Right lobe of liver (tissue), 6 donors: ENCODE data around the gene PARP9. TPM values are rescaled to one million over a fixed set of nuclear protein-coding genes. Genes with fewer than 3 reads are reported as not detected.

Experiments used
- ATAC-seq, 4 donors: fragments of 200-7000 bp; cut with Tn5 transposase; one replicate each; pipeline ENCODE4 v1.9.1; 2020; ENCODE audit warnings: mild to moderate bottlenecking in 4 of 4, moderate library complexity in 4 of 4
- DNase-seq, 3 donors: peaks; one replicate each; pipeline ENCODE4 v3.0.0-alpha.2; 2020
- H3K27ac ChIP-seq, 3 donors: fragments of 200-600 bp; one replicate each; pipeline ENCODE4 v1.8.0; 2022
- H3K27me3 ChIP-seq, 2 donors: fragments of 200-600 bp; one replicate each; pipeline ENCODE4 v1.8.0; 2022
- H3K36me3 ChIP-seq, 4 donors: fragments of 200-600 bp; sonication (generic) in 1 of 4; one replicate each; pipeline versions ENCODE4 v1.5.1 to v1.8.0; 2017 to 2022; ENCODE audit warnings: control low read depth in 1 of 4
- H3K4me1 ChIP-seq, 4 donors: fragments of 200-600 bp; sonication (generic) in 1 of 4; one replicate each; pipeline versions ENCODE4 v1.5.1 to v1.8.0; 2017 to 2022; ENCODE audit warnings: control low read depth in 1 of 4
- H3K4me3 ChIP-seq, 3 donors: fragments of 200-600 bp; one replicate each; pipeline ENCODE4 v1.8.0; 2022
- H3K9me3 ChIP-seq, 4 donors: fragments of 200-600 bp; sonication (generic) in 1 of 4; one replicate each; pipeline versions ENCODE4 v1.5.1 to v1.8.0; 2017 to 2022; ENCODE audit warnings: control low read depth in 1 of 4
- POLR2A ChIP-seq: fragments of 450-650 bp; IDR thresholded peaks from one replicate; pipeline ENCODE4 v1.6.1; 2017; ENCODE audit warnings: antibody characterized with exemption, mild to moderate bottlenecking
- WGBS: methylation state at CpG from one replicate; pipeline ENCODE4 v1.1.6; 2018; ENCODE audit warnings: low coverage, low lambda C conversion rate; ENCODE audit not compliant: insufficient coverage; ENCODE audit errors: missing lambda C conversion rate; 5-methylcytosine and 5-hydroxymethylcytosine counted together
- intact Hi-C, 2 donors: fragments of 100-400 bp; cut with DNase I; formaldehyde crosslinking; loops; one replicate each; pipeline versions ENCODE4 v1.11.2 to v1.14.1; 2022
- small RNA-seq, 2 experiments: library from RNA; depleted of rRNA; stranded (forward); fragments of <200 nt; gene quantifications; one replicate each; pipeline ENCODE3, GENCODE V24; 2016
- total RNA-seq, 6 experiments: library from RNA; depleted of rRNA in 2 of 6; stranded (reverse); fragments of >200 nt in 2 of 6; fragmentation: NEBNext Ultra II Directional in 3 of 6; extraction: Animal tissue kit (Norgen Biotek cat#: 25700) in 3 of 6; gene quantifications; one replicate each; pipeline versions ENCODE4 v1.1.0 to v1.2.4, GENCODE V29; 2016 to 2023
- TF ChIP-seq, protein P1 (sequence below), 4 donors: fragments of 200-600 bp in 3 of 4; fragments of 450-650 bp in 1 of 4; IDR thresholded peaks; one replicate each; pipeline versions ENCODE4 v1.5.1 to v1.8.0; 2016 to 2022; ENCODE audit warnings: antibody characterized with exemption in 4 of 4, mild to moderate bottlenecking in 2 of 4
- donor health status: DM: no; HTN: yes; CAD: no.
- donor health status: DM: no; HTN: no; CAD: no.
- donor health status: DM: no; HTN: no; CAD: no.
- donor health status: DM: no; HTN: yes; CAD: no.
- donor health status: DM: no; HTN: yes; CAD: no.

The PARP9 gene
- total RNA-seq, 6 experiments from 2014 or later = 35.5 to 64.7 (median 42.5) TPM

DNA sequence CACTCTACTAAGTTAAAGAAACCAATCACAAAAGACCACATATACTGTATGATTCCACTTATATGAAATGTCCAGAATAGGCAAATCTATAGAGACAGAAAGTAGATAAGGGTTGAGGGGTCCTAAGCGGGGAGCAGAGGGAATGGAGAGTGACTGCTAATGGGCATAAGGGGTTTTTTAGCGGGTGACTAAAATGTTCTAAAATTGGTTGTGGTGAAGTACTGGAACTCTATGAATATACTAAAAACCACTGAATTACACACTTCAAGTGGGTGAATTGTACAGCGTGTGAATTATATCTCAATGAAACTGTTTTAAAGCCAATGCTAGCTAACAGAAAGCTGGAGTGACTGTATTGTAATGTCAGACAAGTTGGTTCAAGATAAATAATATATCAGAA, 82.7 kb downstream of the PARP9 start:
- H3K4me3 ChIP-seq = no peak overlapping the region
- H3K27me3 ChIP-seq = no peaks in the 10 kb centered on the region
- no peaks in the 10 kb centered on the region for H3K4me1 ChIP-seq
- H3K27ac ChIP-seq = no peak overlapping the region
- TF ChIP-seq, protein P1, sequence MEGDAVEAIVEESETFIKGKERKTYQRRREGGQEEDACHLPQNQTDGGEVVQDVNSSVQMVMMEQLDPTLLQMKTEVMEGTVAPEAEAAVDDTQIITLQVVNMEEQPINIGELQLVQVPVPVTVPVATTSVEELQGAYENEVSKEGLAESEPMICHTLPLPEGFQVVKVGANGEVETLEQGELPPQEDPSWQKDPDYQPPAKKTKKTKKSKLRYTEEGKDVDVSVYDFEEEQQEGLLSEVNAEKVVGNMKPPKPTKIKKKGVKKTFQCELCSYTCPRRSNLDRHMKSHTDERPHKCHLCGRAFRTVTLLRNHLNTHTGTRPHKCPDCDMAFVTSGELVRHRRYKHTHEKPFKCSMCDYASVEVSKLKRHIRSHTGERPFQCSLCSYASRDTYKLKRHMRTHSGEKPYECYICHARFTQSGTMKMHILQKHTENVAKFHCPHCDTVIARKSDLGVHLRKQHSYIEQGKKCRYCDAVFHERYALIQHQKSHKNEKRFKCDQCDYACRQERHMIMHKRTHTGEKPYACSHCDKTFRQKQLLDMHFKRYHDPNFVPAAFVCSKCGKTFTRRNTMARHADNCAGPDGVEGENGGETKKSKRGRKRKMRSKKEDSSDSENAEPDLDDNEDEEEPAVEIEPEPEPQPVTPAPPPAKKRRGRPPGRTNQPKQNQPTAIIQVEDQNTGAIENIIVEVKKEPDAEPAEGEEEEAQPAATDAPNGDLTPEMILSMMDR (IDR thresholded peaks at IDR 0.05) = no peak
- TF ChIP-seq POLR2A = no peak
- ATAC-seq (no peak), DNase-seq (no peak)
- H3K36me3 ChIP-seq = no peaks in the 10 kb centered on the region
- H3K9me3 ChIP-seq = no peaks in the 10 kb centered on the region
- 87% methylated on average over 3 of the region's 3 CpGs for WGBS
- intact Hi-C loops = no loop called here

Small RNAs within 50 kb of the gene (small RNA-seq; reads per million reads assigned to genes)
- gene AC096861.1 = 0 reads per million in 2 experiments

Other genes starting within 250 kb of the PARP9 start
- gene CSTA, start 239.1 kb downstream of the PARP9 start, total RNA-seq = 10 to 100 TPM in 3 of 6 experiments, 1 to 10 TPM in 3; 4.2 to 19.3 (median 8.6) TPM
- gene MIX23, start 181.1 kb downstream of the PARP9 start, total RNA-seq = 10 to 100 TPM; 21.3 to 36.0 (median 27.1) TPM
- gene FAM162A, start 180.1 kb downstream of the PARP9 start, total RNA-seq = 10 to 100 TPM; 26.9 to 57.0 (median 51.5) TPM
- gene WDR5B, start 148.2 kb downstream of the PARP9 start, total RNA-seq = 1 to 10 TPM; 1.4 to 4.0 (median 2.1) TPM
- gene KPNA1, start 49.4 kb downstream of the PARP9 start, total RNA-seq = 10 to 100 TPM; 33.7 to 61.3 (median 51.2) TPM
- gene DTX3L, start within 50 bp of the PARP9 start, total RNA-seq = 10 to 100 TPM; 31.3 to 63.7 (median 38.4) TPM
- 1 to 10 TPM in 4 of 6 experiments, under 1 TPM in 2; 0.37 to 1.5 (median 1.3) TPM for gene PARP15, start 13.3 kb upstream of the PARP9 start, total RNA-seq
- gene PARP14, start 116.5 kb upstream of the PARP9 start, total RNA-seq = 100 to 1,000 TPM in 1 of 6 experiments, 10 to 100 TPM in 5; 35.2 to 111 (median 37.3) TPM
- gene HSPBAP1, start 229.5 kb upstream of the PARP9 start, total RNA-seq = 1 to 10 TPM; 2.4 to 4.0 (median 3.3) TPM
- gene SLC49A4, start 230.8 kb upstream of the PARP9 start, total RNA-seq = 1 to 10 TPM; 5.5 to 8.6 (median 6.7) TPM